Activated naive CD4-positive, alpha-beta T cell treated with anti-CD3 and anti-CD28 coated beads, Interleukin-2, amount 50 U/mL, for 16 hours (primary cell): ENCODE results near the gene ANKRD63.
A peak's percentile ranks its signal among the peaks of the same experiment; 100 is the strongest.

Source experiments
- DNase-seq: peaks from one replicate; pipeline ENCODE4 v3.0.0-alpha.2; 2020

Gene ANKRD63

GRCh38 chr15:40239693-40240618, 42.9 kb downstream of the ANKRD63 start:
- no peak for DNase-seq

- DNase-seq = no peak
These were observed 43.5 kb downstream of the ANKRD63 start for GRCh38 chr15:40239404-40239692.

GRCh38 chr15:40238532-40239403, 44.1 kb downstream of the ANKRD63 start, which contains the start of gene PAK6:
Gene PAK6 (plus strand): TSS chr15:40239063. CDS start chr15:40264786, 25,723 bp downstream.
- peak; percentile 43 for DNase-seq

DNA sequence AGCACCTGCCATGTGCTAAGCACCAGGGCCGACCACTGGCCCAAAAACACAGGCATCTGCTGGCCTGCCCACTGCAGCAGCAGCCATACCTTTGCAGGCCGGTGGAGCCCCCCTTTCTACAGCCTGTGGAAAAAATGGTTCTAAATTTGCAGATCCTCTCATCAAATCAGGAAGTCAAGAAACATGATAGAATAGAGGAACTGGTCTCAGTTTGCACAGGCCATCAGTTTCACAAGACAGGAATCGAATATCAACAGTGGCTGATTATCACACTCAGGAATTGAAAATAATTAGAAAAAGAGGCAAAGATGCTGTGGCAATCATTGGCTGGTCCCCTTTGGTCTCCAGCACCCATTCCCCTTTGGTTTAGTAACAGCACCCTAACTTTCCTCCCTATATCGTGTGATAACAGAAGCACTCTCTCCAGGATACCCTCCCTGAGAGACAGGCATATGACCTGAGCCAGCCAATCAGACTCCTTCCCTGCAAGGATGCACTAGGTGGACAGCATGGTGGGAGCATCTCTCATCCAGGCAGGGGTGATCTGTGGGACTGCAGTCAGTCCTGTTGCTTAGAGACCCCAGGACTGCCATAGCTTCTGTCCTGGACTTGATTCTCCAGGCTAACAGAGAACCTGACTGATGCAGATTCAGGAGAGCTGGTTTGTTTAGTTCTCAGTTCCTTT, 47.5 kb downstream of the ANKRD63 start:
- no peak for DNase-seq

GRCh38 chr15:40234783-40235182, 48.1 kb downstream of the ANKRD63 start:
- DNase-seq = no peak

GRCh38 chr15:40233727-40234577, 48.9 kb downstream of the ANKRD63 start:
- no peak for DNase-seq

DNA sequence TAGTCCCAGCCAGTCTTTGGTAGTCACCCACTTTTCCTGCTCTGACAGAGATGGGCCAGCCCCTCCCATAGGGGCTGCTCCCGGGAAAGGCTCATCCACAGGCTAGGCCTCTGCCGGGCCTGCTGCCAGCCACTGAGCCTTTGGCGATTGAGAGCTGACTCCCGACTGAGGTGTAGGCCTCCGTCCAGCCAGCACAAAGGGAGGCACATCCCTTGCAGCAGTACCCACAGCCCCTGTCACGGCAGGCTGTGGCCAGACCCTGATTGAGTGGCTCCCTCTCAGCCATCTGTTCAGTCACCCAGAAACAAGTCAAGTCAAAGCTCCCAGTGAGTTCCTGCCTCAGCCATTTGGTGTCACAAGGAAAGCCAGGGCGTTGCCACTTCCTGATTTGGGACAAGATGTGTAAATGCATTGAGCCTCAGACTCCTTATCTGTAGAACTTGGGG, 50.2 kb downstream of the ANKRD63 start:
- no peak for DNase-seq
